ENCODE measurements around the gene UBE2U.
"Not testable (repeated sequence)": the region's sequence is repeated elsewhere in the genome, so short reads cannot be mapped to it uniquely, and the experiment has no call there.

The UBE2U gene

DNA sequence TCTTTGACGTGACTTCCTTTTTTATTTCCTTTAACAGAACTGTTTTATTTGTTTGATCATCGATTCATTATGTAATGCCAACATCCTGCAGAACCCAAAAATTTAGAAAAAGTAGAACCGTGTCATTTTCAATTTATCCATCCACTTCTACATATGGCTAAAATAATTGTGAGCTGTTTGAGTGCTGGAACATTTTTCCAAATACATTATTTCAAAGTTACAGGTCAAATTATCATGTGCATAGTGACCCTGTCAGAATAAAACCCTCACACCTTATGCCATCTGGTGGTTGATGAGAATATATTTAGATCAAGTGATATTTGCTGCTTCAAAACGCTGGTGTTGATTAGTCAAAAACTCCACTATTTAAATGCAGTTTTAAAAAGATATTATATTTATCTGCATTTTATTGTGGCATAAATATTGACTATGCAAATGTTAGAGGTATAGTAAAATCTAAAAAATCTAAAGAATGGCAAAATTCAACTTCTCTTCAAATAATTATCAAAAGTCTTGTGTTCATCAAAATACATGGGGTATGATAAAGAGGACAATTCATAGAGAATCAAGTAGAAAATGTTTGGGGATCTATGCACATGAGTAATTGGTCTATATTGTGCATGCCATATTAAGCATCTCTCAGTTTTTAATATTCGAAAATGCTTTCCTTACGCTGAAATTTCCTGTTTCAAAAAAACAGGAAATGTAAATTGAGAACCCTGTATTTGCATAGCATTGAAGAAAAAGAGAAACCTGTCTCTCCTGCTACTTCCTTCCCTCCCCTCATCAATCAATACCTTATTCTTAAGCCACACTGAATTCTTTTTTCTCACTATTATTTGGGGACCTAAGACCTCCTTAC lies 39.7 kb downstream of the UBE2U start:
- peak; percentile 29 for DNase-seq

DNA sequence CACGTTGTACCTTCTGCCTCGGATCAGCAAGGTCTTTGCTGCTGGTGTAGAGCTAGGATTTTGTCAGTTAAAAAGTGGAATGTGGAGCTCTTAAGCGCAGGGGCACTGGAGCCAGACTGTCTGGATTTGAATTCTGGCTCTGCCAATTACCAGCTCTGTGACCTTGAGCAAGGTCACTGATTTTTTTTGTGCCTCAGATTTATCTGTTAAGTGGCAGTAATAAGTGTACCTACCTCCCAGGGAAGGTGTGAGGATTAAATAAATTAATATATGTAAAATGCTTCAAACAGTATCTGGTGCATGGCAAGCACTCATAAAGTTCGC lies 40.3 kb downstream of the UBE2U start:
- no peak for DNase-seq

DNA sequence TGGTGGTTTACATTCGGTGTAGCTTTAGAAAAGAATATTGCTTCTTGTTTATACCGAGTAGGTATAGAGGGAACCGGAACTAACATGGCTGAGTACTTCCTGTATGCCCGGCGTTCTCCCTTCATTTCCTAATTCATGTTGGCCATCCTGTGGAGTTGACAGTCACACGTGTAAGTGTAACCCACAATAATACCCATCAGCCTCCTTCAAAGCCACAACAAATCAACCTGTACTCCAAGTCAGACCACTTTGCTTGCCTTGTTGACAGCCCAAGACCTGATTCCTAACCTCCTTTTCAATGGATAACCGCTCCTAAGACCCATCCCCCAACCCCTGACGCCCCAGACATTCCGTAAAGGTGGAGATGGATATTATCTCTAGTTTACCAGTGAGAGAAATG lies 42.1 kb downstream of the UBE2U start:
- peak; percentile 38 for DNase-seq

DNA sequence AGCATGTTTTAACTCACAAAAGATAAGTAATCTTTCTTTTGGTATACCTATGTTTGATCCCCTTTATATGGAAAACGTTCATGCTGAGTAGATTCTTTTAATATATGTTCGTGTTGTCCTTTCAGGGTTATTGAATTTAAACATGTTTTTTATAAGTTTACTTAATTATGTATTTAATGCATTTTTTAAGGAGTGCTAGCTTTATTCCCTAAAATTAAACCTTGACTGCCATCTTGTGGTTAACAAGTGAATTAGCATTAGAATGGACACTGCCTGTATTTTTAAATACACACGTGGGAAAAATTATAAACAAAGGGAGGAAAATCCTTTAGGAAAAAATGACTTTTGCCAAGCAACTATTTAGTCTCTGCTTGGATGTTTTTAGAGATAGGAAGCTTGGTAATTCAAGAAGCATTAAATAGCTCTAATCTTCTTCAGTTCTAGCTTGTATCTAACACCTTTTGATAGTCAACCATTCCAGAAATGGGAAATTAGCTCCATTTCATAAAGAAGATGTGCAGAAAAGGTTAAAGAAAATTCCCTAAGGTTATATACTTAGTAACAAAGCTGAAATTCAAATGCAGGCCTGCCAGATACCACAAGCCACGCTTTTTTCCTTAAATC lies 43.0 kb downstream of the UBE2U start:
- peak; percentile 32 for DNase-seq

DNA sequence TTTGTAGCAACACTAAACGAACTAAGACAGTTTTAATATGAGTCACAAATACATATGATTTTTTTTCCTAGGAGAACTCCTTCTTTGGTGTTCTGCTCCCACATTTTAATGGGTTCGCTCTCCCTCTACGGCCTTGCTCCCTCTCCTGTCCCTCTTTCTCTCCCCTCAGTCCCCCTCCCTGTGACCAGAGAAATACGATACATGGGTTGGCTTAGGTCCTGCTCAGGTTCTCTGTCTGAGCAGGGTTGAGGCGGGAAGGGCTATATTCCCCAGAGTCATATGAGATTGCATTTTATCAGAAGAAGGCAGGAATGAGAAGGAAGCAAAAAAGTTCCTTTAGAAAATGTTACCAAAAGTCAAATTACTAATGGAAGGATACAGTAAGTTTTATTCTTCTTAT lies 44.6 kb downstream of the UBE2U start:
- no peak for DNase-seq

DNA sequence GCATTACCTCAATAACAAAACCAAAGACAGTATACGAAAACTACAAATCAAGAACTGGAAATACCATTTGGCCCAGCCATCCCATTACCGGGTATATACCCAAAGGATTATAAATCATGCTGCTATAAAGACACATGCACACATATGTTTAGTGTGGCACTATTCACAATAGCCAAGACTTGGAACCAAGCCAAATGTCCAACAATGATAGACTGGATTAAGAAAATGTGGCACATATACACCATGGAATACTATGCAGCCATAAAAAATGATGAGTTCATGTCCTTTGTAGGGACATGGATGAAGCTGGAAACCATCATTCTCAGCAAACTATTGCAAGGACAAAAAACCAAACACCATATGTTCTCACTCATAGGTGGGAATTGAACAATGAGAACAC lies 47.0 kb downstream of the UBE2U start:
- DNase-seq = not testable (repeated sequence)

DNA sequence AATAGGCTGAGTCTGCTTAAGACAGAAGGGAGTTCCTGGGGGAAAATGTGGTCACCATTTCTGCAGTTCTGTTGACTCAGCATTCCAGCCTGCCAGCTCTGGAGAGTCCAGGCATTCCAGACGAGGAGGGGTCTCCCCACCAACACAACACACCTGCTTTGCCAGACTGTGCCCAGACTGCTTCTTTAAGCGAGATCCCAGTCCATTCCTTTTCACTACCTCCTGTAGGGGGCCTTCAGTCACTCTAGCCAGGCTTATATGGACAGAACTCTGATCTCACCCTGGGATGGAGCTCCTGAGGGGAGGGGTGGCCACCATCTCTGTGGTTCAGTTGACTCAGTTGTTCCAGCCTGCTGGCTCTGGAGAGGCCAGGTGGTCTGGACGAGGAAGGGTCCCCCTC lies 48.5 kb downstream of the UBE2U start:
- no peak for DNase-seq

DNA sequence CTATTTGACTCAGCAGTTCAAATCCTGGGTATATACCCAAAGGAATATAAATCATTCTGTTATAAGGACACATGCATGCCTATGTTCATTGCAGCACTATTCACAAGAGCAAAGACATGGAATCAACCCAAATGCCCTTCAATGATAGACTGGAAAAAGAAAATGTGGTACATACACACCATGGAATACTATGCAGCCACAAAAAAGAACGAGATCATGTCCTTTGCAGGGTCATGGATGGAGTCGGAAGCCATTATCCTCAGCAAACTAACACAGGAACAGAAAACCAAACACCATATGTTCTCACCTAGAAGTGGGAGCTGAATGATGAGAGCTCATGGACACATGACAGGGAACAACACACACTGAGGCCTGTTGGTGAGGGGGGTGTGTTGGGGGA lies 53.8 kb downstream of the UBE2U start:
- not testable (repeated sequence) for DNase-seq

DNA sequence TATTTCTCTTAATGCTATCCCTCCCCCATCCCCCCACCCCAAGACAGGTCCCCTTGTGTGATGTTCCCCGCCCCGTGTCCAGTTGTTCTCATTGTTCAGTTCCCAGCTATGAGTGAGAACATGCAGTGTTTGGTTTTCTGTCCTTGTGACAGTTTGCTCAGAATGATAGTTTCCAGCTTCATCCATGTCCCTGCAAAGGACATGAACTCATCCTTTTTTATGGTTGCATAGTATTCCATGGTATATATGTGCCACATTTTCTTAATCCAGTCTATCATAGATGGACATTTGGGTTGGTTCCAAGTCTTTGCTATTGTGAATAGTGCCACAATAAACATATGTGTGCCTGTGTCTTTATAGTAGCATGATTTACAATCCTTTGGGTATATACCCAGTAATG lies 55.0 kb downstream of the UBE2U start:
- DNase-seq = not testable (repeated sequence)

DNA sequence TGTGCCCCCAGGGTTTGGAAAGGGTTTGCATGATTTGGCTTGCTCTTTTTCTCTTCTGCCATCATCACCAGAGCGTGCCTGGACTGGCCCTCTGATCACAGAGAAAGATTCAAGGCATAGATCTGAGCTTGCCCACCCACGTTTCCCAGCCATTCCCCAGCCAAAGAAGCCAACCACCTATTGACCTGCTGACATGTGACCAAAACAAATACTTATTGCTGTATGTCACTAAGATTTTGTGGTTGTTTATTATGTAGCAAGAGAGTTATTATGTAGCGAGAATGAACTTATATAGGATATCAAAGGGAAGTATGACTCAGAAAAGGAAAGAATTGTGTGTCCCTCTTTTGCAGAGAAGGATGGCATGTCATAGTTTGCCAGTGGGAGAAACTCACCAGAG lies 59.9 kb downstream of the UBE2U start:
- no peak for DNase-seq

DNA sequence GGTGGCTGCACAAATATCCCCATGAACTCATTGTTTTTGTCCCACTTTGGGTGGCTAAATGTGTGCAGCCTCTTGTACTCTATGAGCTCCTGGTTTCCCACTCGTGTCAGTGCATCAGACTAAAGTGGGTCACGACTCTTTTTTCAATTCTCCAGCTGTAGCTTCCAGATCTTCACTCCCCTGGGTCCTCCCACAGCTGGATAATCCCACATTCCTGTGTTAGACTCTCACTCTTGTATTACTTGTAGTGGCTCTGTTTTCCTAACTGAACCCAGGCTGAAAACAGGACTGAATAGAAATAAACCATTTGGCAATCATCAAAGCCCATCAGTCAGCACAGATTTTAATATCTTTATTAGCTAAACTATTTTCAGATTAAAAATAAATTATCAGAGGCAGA lies 60.4 kb downstream of the UBE2U start:
- no peak for DNase-seq

DNA sequence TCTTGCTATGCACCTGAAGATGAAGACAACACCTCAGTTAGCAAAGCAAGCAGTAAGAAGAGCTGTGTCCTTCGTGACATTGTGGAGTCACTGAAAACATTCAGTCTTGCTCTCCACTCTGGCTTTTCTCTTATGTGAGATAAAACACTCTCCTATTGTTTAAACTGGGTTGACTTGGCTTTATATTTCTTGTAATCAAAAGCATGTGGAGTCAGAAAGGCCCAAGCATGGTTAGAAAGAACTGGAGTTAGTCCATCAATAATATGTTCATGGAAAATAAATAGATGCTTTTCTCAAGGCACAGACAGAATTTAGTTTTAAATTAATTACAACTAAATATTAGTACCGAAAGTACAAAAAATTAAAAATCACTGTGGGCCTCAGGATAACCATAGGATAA lies 61.7 kb downstream of the UBE2U start:
- no peak for DNase-seq

DNA sequence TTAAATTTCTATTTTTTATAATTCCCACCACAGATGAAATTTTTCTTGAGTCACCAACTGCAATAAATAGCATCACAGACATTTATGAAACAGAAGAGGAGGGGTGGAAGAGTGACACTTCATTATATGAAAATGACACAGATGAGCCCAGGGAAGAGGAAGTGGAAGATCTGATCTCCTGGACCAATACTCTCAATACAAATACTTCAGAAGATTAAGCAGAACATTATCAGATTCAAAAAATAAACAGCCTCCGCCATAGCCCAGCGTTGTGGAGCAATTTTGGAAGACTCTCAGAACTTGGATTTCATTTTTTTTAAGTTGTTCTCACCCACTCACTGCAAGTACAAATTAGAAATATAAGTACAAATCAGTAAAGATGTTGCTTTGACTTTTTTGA lies 63.6 kb downstream of the UBE2U start:
- no peak for DNase-seq

DNA sequence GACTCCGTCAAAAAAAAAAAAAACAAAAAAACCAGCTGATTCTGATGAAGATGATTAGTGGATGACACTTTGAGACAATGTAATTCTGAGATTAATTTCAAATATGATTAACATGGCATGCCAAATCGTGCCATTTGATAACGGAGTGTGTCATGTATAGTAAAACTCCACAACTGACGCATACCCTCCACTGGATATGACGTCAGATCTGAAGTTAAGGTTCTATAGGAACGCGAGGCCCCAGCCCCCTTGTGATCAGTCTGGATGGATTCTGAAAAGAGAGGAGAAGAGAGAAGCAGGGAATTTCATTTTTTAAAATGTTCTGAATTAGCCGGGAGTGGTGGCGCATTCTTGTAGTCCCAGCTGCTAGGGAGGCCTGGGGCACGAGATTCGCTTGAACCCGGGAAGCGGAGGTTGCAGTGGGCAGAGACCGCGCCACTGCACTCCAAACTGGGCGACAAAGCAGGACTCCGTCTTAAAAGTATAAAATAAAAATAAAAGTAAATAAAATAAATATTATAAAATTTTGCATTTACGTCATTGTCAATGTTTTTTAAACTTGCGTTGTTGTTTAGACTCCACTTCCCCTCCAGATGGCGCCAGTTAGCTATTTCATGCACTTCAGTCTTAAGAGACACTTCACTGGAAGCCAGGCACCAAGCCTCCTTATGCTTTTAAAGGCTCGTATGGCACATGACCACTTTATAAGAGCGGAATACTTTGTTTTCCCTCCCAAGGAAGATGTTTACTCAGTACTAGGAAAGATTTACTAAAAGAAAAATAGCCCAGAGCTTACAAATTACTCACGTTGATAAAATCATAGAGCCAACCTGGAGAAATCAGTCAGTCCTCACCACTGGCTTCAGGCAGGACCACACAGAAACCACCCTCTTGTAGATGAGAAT lies 65.5 kb downstream of the UBE2U start:
- DNase-seq = peak; percentile 32

DNA sequence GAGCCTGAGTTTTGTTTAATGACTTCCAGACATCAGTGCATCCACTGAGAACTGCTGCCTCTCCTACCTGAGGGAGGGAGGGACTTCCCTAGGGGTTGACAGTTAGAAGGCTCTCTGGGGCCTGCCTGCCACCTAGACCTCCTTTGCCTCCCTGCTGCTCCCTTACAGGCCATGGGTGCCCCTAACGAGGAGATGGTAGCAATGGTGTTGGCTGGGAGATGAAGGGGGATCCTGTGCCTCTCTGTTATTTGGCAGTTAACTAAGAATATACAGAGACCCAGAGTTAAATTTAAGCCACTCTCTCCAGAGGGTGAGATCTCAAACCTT lies 66.1 kb downstream of the UBE2U start:
- no peak for DNase-seq

DNA sequence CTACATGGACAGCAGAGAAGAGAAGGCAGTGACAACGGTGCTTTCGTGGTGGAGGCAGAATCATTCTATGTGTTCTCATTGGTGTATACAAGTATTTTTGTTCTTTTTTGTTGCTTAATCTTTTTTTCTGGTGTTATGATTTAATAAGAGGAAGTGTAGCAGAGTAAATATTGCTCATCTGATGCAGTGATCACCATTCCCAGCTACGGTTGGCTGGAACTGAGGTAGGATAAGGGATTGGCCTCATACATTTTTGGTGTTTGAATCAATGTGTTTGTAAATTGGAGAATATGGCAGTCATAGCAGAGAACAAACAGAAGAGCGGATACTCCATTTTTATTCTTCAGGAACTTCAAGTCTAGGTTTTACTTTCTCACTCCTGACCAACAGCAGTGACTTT lies 76.6 kb downstream of the UBE2U start:
- no peak for DNase-seq

DNA sequence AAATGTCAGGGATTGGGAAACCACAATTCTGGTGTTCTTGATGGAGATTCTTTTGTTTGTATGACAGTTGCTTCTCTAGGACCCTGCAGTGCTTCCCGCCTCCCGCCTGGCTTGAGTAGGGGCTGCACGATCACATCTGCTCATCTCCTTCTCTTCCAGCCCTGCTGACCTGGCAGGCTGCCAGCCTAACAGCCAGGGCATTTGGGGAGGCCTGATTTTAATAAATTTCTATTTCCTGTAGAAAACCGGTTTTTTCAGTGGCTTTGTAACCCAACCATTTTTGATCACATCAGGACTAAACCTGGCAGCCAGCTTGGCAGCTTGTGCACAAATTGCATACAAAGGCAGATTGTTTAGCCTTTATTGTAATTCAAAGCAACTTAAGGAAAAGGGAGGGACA lies 78.9 kb downstream of the UBE2U start:
- DNase-seq = no peak

DNA sequence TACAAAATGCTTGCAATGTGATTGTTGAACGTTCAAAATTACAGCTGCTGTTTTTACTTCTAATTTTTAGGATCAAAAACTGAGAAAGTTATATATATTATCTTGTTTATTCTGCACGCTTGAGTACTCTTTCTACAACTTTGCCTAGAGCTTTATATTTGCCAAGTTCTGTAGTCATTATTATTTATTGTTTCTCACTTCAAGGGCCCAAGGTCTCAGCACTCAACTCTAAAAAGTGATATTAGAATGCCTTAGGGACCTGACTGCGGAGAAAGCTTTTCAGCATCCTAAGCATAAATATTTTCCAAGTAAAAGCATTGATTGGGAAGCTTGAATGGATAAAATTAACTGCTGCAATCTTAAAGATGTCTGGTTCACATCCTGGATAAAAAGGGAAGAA lies 83.6 kb downstream of the UBE2U start:
- no peak for DNase-seq

DNA sequence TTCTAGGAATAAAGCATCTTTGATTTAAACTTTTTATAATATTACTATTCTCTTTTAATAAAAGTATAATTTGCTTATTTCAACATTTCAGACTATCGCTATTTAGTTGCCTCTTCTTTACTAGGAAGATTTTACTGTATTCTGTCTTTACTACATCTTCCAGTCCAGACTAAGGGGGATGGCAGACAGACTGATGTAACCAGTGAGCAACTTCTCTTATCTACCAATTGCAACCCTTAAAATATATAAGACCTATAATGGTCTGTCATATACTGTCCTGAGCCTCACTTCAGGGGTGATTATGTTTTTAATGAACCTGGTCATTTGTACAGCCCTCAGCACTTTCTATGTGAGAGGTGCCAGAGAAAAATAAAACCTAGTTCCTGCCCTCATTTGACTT lies 87.0 kb downstream of the UBE2U start:
- DNase-seq = no peak

DNA sequence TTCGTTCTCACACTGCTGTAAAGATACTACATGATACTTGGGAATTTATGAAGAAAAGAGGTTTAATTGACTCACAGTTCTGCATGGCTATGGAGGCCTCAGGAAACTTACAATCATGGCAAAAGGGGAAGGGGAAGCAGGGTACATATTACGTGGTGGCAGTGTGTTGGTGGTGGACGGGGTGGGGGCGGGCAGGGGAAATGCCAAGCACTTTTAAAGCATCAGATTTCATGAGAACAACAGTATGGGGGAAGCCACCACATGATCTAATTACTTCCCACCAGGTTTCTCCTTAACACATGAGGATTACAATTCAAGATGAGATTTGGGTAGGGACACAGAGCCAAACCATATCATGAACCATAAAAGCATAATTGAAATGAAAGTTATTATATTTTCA lies 88.5 kb downstream of the UBE2U start:
- no peak for DNase-seq

DNA sequence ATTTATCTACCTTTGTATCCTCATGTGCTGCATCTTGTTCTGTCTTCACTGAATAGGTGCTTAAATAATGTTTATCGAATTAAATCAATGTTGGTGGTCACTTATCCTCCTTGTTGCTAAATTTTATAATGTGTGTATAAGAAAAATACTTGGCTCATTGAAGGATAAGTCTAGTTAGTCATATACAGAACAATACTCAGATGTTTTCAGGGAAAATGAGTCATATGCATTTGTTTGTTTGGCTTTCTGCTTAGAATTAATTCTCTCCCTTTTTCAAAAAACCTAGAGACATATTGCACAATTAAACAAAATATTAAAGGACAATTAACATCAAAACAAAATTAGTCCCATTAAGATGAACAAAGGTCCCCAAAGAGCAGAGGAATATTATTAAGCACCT lies 89.0 kb downstream of the UBE2U start:
- no peak for DNase-seq

DNA sequence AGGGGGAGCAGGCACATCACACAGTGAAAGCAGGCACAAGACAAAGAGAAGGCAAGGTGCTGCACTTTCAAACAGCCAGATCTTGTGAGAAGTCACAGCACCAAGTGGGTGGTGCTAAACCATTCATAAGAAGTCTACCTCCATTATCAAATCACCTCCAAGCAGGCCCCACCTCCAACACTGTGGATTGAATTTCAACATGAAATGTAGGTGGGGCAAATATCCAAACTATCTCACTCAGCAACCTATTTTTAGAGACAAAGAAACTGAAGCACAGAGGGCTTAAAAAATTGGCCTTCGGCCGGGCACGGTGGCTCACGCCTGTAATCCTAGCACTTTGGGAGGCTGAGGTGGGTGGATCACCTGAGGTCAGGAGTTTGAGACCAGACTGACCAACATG lies 90.4 kb downstream of the UBE2U start:
- DNase-seq = no peak

DNA sequence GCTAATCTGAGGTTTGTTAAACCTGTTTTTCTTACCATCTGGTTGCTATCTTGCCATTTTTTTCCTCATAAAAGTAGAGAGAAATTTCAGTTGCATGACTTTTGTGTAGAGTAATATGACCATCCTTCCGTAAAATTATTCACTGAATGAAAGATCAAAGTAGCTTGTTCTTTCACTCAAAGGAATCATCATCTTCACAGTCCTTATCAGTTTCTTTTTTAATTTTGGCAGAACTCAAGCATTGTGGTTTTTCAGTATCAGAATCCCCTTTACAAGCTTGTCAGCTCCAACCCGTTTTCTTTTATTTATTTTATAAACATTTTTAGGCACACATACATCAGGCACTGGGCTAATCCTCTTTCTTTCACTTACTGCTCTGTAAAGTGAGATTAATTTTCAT lies 91.7 kb downstream of the UBE2U start:
- DNase-seq = no peak

DNA sequence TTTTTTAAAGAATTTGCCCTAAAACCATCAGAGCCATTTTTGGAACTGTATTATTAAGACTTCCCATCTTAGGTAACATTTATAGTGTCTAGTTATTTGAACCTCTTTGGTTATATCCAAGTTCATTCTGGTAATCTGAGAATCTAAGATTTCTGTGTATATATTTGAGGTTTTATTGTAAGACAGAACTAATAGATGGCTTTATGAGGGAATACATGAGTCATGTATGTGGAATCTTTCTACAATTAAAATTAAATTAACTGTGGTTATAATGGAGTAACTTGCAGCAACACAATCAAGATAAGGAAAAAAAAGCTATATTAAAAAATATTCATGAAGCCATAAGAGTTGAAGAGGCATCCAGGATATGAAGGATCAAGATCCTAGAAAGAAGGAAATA lies 92.1 kb downstream of the UBE2U start:
- DNase-seq = no peak
